ENCODE results near the gene RUNX3. TPM values are rescaled to one million over a fixed set of nuclear protein-coding genes. Genes with fewer than 3 reads are reported as not detected.

RUNX3 gene
- total and polyA plus RNA-seq, 2 of the 8 experiments (the other 6 are each of a cell fraction or from before 2014, with no cell fraction given), result 0.62 to 0.82 TPM

DNA sequence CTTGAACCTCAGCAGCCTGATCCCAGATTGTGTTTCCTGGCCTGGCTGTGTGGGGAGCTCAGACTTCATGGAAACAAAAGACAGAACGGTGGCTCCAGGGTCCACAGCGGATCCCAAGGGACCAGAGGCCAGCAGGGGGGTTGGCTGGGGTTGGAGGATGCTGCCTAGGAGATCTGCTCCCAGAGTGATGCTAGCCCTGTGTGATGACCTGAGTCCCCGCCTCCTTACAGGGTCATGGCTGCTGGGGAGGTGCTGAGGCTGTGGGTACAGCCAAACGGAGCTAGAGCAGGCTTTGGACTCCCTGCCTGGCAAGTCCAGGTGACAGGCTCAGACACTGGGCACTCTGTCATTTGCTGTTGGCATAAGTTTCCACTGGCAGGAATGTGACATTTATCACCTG lies 11.5 kb upstream of the RUNX3 start (continued):
- TF ChIP-seq NANOG (IDR thresholded peaks at IDR 0.05; ENCODE audit: insufficient read depth, low read depth, low read length, poor library complexity, severe bottlenecking), result no peak
- TF ChIP-seq, protein P1, sequence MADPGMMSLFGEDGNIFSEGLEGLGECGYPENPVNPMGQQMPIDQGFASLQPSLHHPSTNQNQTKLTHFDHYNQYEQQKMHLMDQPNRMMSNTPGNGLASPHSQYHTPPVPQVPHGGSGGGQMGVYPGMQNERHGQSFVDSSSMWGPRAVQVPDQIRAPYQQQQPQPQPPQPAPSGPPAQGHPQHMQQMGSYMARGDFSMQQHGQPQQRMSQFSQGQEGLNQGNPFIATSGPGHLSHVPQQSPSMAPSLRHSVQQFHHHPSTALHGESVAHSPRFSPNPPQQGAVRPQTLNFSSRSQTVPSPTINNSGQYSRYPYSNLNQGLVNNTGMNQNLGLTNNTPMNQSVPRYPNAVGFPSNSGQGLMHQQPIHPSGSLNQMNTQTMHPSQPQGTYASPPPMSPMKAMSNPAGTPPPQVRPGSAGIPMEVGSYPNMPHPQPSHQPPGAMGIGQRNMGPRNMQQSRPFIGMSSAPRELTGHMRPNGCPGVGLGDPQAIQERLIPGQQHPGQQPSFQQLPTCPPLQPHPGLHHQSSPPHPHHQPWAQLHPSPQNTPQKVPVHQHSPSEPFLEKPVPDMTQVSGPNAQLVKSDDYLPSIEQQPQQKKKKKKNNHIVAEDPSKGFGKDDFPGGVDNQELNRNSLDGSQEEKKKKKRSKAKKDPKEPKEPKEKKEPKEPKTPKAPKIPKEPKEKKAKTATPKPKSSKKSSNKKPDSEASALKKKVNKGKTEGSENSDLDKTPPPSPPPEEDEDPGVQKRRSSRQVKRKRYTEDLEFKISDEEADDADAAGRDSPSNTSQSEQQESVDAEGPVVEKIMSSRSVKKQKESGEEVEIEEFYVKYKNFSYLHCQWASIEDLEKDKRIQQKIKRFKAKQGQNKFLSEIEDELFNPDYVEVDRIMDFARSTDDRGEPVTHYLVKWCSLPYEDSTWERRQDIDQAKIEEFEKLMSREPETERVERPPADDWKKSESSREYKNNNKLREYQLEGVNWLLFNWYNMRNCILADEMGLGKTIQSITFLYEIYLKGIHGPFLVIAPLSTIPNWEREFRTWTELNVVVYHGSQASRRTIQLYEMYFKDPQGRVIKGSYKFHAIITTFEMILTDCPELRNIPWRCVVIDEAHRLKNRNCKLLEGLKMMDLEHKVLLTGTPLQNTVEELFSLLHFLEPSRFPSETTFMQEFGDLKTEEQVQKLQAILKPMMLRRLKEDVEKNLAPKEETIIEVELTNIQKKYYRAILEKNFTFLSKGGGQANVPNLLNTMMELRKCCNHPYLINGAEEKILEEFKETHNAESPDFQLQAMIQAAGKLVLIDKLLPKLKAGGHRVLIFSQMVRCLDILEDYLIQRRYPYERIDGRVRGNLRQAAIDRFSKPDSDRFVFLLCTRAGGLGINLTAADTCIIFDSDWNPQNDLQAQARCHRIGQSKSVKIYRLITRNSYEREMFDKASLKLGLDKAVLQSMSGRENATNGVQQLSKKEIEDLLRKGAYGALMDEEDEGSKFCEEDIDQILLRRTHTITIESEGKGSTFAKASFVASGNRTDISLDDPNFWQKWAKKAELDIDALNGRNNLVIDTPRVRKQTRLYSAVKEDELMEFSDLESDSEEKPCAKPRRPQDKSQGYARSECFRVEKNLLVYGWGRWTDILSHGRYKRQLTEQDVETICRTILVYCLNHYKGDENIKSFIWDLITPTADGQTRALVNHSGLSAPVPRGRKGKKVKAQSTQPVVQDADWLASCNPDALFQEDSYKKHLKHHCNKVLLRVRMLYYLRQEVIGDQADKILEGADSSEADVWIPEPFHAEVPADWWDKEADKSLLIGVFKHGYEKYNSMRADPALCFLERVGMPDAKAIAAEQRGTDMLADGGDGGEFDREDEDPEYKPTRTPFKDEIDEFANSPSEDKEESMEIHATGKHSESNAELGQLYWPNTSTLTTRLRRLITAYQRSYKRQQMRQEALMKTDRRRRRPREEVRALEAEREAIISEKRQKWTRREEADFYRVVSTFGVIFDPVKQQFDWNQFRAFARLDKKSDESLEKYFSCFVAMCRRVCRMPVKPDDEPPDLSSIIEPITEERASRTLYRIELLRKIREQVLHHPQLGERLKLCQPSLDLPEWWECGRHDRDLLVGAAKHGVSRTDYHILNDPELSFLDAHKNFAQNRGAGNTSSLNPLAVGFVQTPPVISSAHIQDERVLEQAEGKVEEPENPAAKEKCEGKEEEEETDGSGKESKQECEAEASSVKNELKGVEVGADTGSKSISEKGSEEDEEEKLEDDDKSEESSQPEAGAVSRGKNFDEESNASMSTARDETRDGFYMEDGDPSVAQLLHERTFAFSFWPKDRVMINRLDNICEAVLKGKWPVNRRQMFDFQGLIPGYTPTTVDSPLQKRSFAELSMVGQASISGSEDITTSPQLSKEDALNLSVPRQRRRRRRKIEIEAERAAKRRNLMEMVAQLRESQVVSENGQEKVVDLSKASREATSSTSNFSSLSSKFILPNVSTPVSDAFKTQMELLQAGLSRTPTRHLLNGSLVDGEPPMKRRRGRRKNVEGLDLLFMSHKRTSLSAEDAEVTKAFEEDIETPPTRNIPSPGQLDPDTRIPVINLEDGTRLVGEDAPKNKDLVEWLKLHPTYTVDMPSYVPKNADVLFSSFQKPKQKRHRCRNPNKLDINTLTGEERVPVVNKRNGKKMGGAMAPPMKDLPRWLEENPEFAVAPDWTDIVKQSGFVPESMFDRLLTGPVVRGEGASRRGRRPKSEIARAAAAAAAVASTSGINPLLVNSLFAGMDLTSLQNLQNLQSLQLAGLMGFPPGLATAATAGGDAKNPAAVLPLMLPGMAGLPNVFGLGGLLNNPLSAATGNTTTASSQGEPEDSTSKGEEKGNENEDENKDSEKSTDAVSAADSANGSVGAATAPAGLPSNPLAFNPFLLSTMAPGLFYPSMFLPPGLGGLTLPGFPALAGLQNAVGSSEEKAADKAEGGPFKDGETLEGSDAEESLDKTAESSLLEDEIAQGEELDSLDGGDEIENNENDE (IDR thresholded peaks at IDR 0.05; ENCODE audit: insufficient replicate concordance, low read length), result no peak

Measured in H1 (cell line).